ENCODE data around the gene ADGRV1.

GRCh38 chr5:91032125-91032524, 473.5 kb downstream of the ADGRV1 start:
- TF ChIP-seq EZH2 (IDR thresholded peaks at IDR 0.05; ENCODE audit: borderline replicate concordance, low read depth, low read length, poor library complexity, severe bottlenecking) (no peak), CTCF (conservative IDR thresholded peaks at IDR 0.05; ENCODE audit: low read depth, low read length) (no peak)

Measured in A673 (cell line).